GM12873 (cell line): ENCODE results near the gene SLC24A3.

Experiments
- TF ChIP-seq, protein P1 (sequence below): IDR thresholded peaks from 2 replicates; pipeline ENCODE4 v1.5.1; 2012; ENCODE audit warnings: low read depth, mild to moderate bottlenecking, moderate library complexity, low read length, control low read depth; ENCODE audit not compliant: insufficient read depth; ENCODE audit errors: missing control alignments

Gene SLC24A3

GRCh38 chr20:19653327-19653726 is 440.9 kb downstream of the SLC24A3 start:
- TF ChIP-seq, protein P1, sequence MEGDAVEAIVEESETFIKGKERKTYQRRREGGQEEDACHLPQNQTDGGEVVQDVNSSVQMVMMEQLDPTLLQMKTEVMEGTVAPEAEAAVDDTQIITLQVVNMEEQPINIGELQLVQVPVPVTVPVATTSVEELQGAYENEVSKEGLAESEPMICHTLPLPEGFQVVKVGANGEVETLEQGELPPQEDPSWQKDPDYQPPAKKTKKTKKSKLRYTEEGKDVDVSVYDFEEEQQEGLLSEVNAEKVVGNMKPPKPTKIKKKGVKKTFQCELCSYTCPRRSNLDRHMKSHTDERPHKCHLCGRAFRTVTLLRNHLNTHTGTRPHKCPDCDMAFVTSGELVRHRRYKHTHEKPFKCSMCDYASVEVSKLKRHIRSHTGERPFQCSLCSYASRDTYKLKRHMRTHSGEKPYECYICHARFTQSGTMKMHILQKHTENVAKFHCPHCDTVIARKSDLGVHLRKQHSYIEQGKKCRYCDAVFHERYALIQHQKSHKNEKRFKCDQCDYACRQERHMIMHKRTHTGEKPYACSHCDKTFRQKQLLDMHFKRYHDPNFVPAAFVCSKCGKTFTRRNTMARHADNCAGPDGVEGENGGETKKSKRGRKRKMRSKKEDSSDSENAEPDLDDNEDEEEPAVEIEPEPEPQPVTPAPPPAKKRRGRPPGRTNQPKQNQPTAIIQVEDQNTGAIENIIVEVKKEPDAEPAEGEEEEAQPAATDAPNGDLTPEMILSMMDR: no peak

GRCh38 chr20:19654921-19655320 is 442.5 kb downstream of the SLC24A3 start:
- TF ChIP-seq, protein P1: no peak

DNA sequence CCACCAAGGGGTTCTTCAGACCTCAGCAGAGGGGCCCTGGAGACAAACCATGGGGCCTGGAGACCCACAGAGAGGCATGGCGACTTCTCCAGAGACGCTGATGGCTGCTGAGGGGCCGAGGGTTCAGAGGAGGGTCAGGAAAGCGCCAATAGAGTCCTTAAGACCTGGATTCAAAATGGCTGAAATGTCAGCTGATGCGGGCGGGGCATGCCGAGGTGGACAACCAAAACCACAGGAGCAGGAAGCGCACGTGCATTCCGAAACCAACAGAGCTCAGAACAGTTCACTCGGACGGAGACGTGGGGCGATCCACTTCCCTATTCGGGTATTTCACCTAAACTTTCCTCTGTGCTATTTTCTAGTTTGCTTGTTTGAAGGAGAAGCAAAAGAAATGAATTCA is 445.7 kb downstream of the SLC24A3 start:
- TF ChIP-seq, protein P1: no peak

- TF ChIP-seq, protein P1: no peak
Observed at GRCh38 chr20:19659448-19659847, 447.0 kb downstream of the SLC24A3 start.

GRCh38 chr20:19660808-19661378 is 448.5 kb downstream of the SLC24A3 start:
- TF ChIP-seq, protein P1: no peak

- TF ChIP-seq, protein P1: peak; percentile 96
Observed at GRCh38 chr20:19661717-19662636, 449.5 kb downstream of the SLC24A3 start.

- TF ChIP-seq, protein P1: no peak
Observed at GRCh38 chr20:19662637-19662995, 450.2 kb downstream of the SLC24A3 start.
